B cell (primary cell): ENCODE results near the gene CEP89. TPM values are rescaled to one million over a fixed set of nuclear protein-coding genes. Genes with fewer than 3 reads are reported as not detected.

Experiments used
- ATAC-seq: fragments of 200-7000 bp; cut with Tn5 transposase; one replicate; pipeline ENCODE4 v1.10.0; 2021; ENCODE audit warnings: low read depth, mild to moderate bottlenecking, moderate number of reproducible peaks, moderate library complexity
- CTCF ChIA-PET: fragments of 350-600 bp; sonication (Branson Sonifier 250); formaldehyde crosslinking; loops from one replicate; lab custom pipeline; 2021; ENCODE audit warnings: antibody characterized with exemption, inconsistent platforms; lab: Charles Lee
- POLR2A ChIA-PET: fragments of 350-600 bp; sonication (Branson Sonifier 250); formaldehyde crosslinking; loops from one replicate; lab custom pipeline; 2021; ENCODE audit warnings: antibody characterized with exemption; lab: Charles Lee
- DNase-seq: peaks from one replicate; pipeline ENCODE4 v3.0.0; 2013
- H2AFZ ChIP-seq: 2 replicates; pipeline ENCODE4 v1.6.1; 2012; ENCODE audit warnings: mild to moderate bottlenecking, low read depth, low read length; ENCODE audit not compliant: insufficient read depth, poor library complexity, severe bottlenecking
- H3K27ac ChIP-seq, 2 donors: 1 replicate in 1 of 2; 2 replicates in 1 of 2; pipeline ENCODE4 v1.5.1; 2012 to 2013; ENCODE audit warnings: low read length in 2 of 2, mild to moderate bottlenecking in 2 of 2, moderate library complexity in 1 of 2
- H3K27me3 ChIP-seq, 4 experiments: fragments of 200-600 bp in 1 of 4; sonication (generic) in 1 of 4; replicated peaks in 1 of 4; 1 replicate in 2 of 4; 2 replicates in 2 of 4; pipeline versions ENCODE4 v1.6.1 to v1.7.0; 2013 to 2016; ENCODE audit warnings: low read length in 3 of 4, mild to moderate bottlenecking in 2 of 4, mixed read lengths in 1 of 4, moderate library complexity in 1 of 4; ENCODE audit not compliant: insufficient read depth in 4 of 4, control insufficient read depth in 3 of 4; ENCODE audit errors: control extremely low read depth in 1 of 4
- H3K36me3 ChIP-seq, 2 experiments: replicated peaks in 1 of 2; 1 replicate in 1 of 2; 2 replicates in 1 of 2; pipeline versions ENCODE4 v1.6.1 to v1.7.1; 2013; ENCODE audit warnings: low read length in 1 of 2; ENCODE audit not compliant: insufficient read depth in 2 of 2, control insufficient read depth in 1 of 2; ENCODE audit errors: control extremely low read depth in 1 of 2, extremely low read depth in 1 of 2
- H3K4me1 ChIP-seq, 2 donors: fragments of 200-600 bp in 1 of 2; sonication (generic) in 1 of 2; 1 replicate in 1 of 2; 2 replicates in 1 of 2; pipeline versions ENCODE4 v1.5.1 to v1.6.1; 2013 to 2017; ENCODE audit warnings: low read length in 2 of 2; ENCODE audit not compliant: control insufficient read depth in 2 of 2, insufficient read depth in 2 of 2
- H3K4me2 ChIP-seq: replicated peaks from 2 replicates; pipeline ENCODE3; 2012; ENCODE audit warnings: mild to moderate bottlenecking, low read depth, low read length; ENCODE audit not compliant: poor library complexity, severe bottlenecking
- H3K4me3 ChIP-seq, 5 experiments: fragments of 200-600 bp in 1 of 5; sonication (generic) in 1 of 5; 1 replicate in 3 of 5; 2 replicates in 2 of 5; pipeline versions ENCODE4 v1.5.1 to v1.7.0; 2011 to 2016; ENCODE audit warnings: low read length in 4 of 5, mild to moderate bottlenecking in 4 of 5, low read depth in 2 of 5, control low read depth in 1 of 5, moderate library complexity in 1 of 5; ENCODE audit not compliant: insufficient read depth in 1 of 5; ENCODE audit errors: control extremely low read depth in 1 of 5, extremely low read depth in 1 of 5
- H3K79me2 ChIP-seq: fragments of 200-600 bp; sonication (generic); one replicate; pipeline ENCODE4 v1.6.0; 2016; ENCODE audit warnings: low read length; ENCODE audit not compliant: control insufficient read depth, insufficient read depth
- H3K9ac ChIP-seq: fragments of 200-600 bp; sonication (generic); 2 replicates; pipeline ENCODE4 v1.6.1; 2017; ENCODE audit warnings: mild to moderate bottlenecking, low read length, moderate library complexity
- H3K9me3 ChIP-seq, 3 donors: one replicate each; pipeline versions ENCODE4 v1.6.1 to v1.7.1; 2013; ENCODE audit warnings: low read length in 2 of 3; ENCODE audit not compliant: control insufficient read depth in 2 of 3, insufficient read depth in 1 of 3; ENCODE audit errors: control extremely low read depth in 1 of 3
- H4K20me1 ChIP-seq: 2 replicates; pipeline ENCODE4 v1.6.0; 2012; ENCODE audit warnings: mild to moderate bottlenecking, low read length; ENCODE audit not compliant: insufficient read depth, control insufficient read depth, poor library complexity, severe bottlenecking
- H3K27ac Mint-ChIP-seq: one replicate; pipeline ENCODE4 v1.8.0; 2021; ENCODE audit warnings: mixed read lengths
- H3K27me3 Mint-ChIP-seq: one replicate; pipeline ENCODE4 v1.8.0; 2021; ENCODE audit warnings: mixed read lengths
- H3K4me1 Mint-ChIP-seq: one replicate; pipeline ENCODE4 v1.8.0; 2021; ENCODE audit warnings: mixed read lengths
- H3K4me3 Mint-ChIP-seq: one replicate; pipeline ENCODE4 v1.8.0; 2021; ENCODE audit warnings: mixed read lengths
- H3K9me3 Mint-ChIP-seq: one replicate; pipeline ENCODE4 v1.8.0; 2022; ENCODE audit warnings: mixed read lengths; ENCODE audit not compliant: insufficient read depth
- CTCF ChIP-seq: fragments of 200-600 bp; IDR thresholded peaks from one replicate; pipeline ENCODE4 v1.8.0; 2022; ENCODE audit warnings: antibody characterized with exemption, mild to moderate bottlenecking
- EZH2 ChIP-seq: IDR thresholded peaks from 2 replicates; pipeline ENCODE4 v1.6.1; 2012; ENCODE audit warnings: borderline replicate concordance, low read depth, mild to moderate bottlenecking, moderate library complexity, low read length; ENCODE audit not compliant: insufficient read depth, poor library complexity, severe bottlenecking
- WGBS: methylation state at CpG from one replicate; pipeline ENCODE4 v1.1.5; 2013; ENCODE audit warnings: missing lambda C conversion rate; ENCODE audit not compliant: insufficient coverage; 5-methylcytosine and 5-hydroxymethylcytosine counted together
- intact Hi-C: fragments of 100-400 bp; cut with micrococcal nuclease; formaldehyde crosslinking; loops from one replicate; pipeline ENCODE4 v1.10.0; 2022
- polyA plus RNA-seq: library from polyadenylated mRNA; depleted of rRNA; stranded (reverse); fragments of >200 nt; gene quantifications from 2 replicates; pipeline ENCODE4 v1.2.3, GENCODE V29; 2012
- small RNA-seq: library from RNA; depleted of rRNA; stranded (forward); fragments of <200 nt; gene quantifications from one replicate; pipeline ENCODE3, GENCODE V24; 2012; ENCODE audit warnings: low replicate concordance, low read depth; ENCODE audit not compliant: insufficient read length
- total RNA-seq, 2 donors: library from RNA; stranded (reverse); fragments of 120-200 nt in 1 of 2; gene quantifications; 1 replicate in 1 of 2; 2 replicates in 1 of 2; pipeline versions ENCODE4 v1.2.3 to v1.2.4, GENCODE V29; 2013 to 2022

The CEP89 gene
- total and polyA plus RNA-seq, 2 donors (not counting 1 experiment from before 2014, with no cell fraction given): 10.2 to 38.6 TPM

- ATAC-seq: no peak
- H3K9me3 ChIP-seq: peaks cover 0 to 4% (median 0%) of the 10 kb centered on the region in 3 donors
- ChIA-PET POLR2A (no interaction called here), CTCF (interaction anchor here (0.6 kb wide), 1 partner anchor 96 kb away, joined by 3 read pairs; no protein-coding TSS in a partner anchor)
- TF ChIP-seq CTCF: no peak
- TF ChIP-seq EZH2: no peak
- no peak overlapping the region for H2AFZ ChIP-seq
- no peaks in the 10 kb centered on the region for H3K36me3 ChIP-seq
- H3K4me2 ChIP-seq: no peak overlapping the region
- H3K79me2 ChIP-seq: no peaks in the 10 kb centered on the region
- peaks cover 12% of the 10 kb centered on the region for H3K27me3 Mint-ChIP-seq
- 100% methylated on average over 12 of the region's 15 CpGs for WGBS
- H3K27ac ChIP-seq: no peak overlapping the region
- H3K9ac ChIP-seq: no peak overlapping the region
- H3K27me3 ChIP-seq: peaks cover 0 to 2% (median 0%) of the 10 kb centered on the region in 4 experiments
- no peak overlapping the region for H3K27ac Mint-ChIP-seq
- no peaks in the 10 kb centered on the region for H3K4me1 Mint-ChIP-seq
- no peaks in the 10 kb centered on the region for H3K4me1 ChIP-seq
- no peak for DNase-seq
- H3K4me3 Mint-ChIP-seq: no peak overlapping the region
- H4K20me1 ChIP-seq: no peaks in the 10 kb centered on the region
- no peak overlapping the region for H3K4me3 ChIP-seq
- H3K9me3 Mint-ChIP-seq: no peaks in the 10 kb centered on the region
- intact Hi-C loops: no loop called here
Observed at GRCh38 chr19:32828643-32829344, 143.0 kb downstream of the CEP89 start.

- no peak overlapping the region for H3K4me3 Mint-ChIP-seq
- H3K4me1 Mint-ChIP-seq: no peaks in the 10 kb centered on the region
- Histone ChIP-seq H3K4me1 (no peaks in the 10 kb centered on the region), H3K4me3 (no peak overlapping the region), H3K79me2 (no peaks in the 10 kb centered on the region), H3K9me3 (peaks cover 0 to 4% (median 0%) of the 10 kb centered on the region in 3 donors), H3K4me2 (no peak overlapping the region), H3K9ac (no peak overlapping the region), H4K20me1 (no peaks in the 10 kb centered on the region), H3K27ac (no peak overlapping the region), H3K36me3 (no peaks in the 10 kb centered on the region), H2AFZ (no peak overlapping the region), H3K27me3 (peaks cover 0 to 3% (median 0%) of the 10 kb centered on the region in 4 experiments)
- intact Hi-C loops: no loop called here
- DNase-seq: no peak
- no peak overlapping the region for H3K27ac Mint-ChIP-seq
- ChIA-PET POLR2A (no interaction called here), CTCF (no interaction called here)
- WGBS: 92% methylated on average over 4 of the region's 4 CpGs
- peaks cover 18% of the 10 kb centered on the region for H3K27me3 Mint-ChIP-seq
- ATAC-seq: no peak
- H3K9me3 Mint-ChIP-seq: no peaks in the 10 kb centered on the region
- TF ChIP-seq EZH2 (no peak), CTCF (no peak)
Observed at GRCh38 chr19:32828139-32828538, 143.6 kb downstream of the CEP89 start.

Small RNA genes within 50 kb of the gene (small RNA-seq; reads per million reads assigned to genes)
- not detected for gene RN7SKP22

Other genes starting within 250 kb of the CEP89 start
- gene SLC7A9, start 102.2 kb downstream of the CEP89 start, total RNA-seq: 0.49 and 0.62 TPM in 2 replicates
- gene SLC7A9, start 102.2 kb downstream of the CEP89 start, polyA plus RNA-seq: 0.19 and 0.94 TPM in 2 replicates
- gene FAAP24, start 284 bp upstream of the CEP89 start, total RNA-seq: 1.4 and 2.7 TPM in 2 replicates
- 1.2 and 2.2 TPM in 2 replicates for gene FAAP24, start 284 bp upstream of the CEP89 start, polyA plus RNA-seq
- 5.2 and 5.5 TPM in 2 replicates for gene RHPN2, start 92.9 kb upstream of the CEP89 start, total RNA-seq
- gene RHPN2, start 92.9 kb upstream of the CEP89 start, polyA plus RNA-seq: 3.6 and 4.9 TPM in 2 replicates
- 14.6 and 16.9 TPM in 2 replicates for gene GPATCH1, start 109.2 kb upstream of the CEP89 start, total RNA-seq
- gene GPATCH1, start 109.2 kb upstream of the CEP89 start, polyA plus RNA-seq: 9.9 and 13.6 TPM in 2 replicates
- gene WDR88, start 160.2 kb upstream of the CEP89 start, total RNA-seq: 0.47 and 0.51 TPM in 2 replicates
- not detected in 2 replicates for gene WDR88, start 160.2 kb upstream of the CEP89 start, polyA plus RNA-seq
- gene LRP3, start 222.4 kb upstream of the CEP89 start, total RNA-seq: not detected in 2 replicates
- gene LRP3, start 222.4 kb upstream of the CEP89 start, polyA plus RNA-seq: 0.10 and 0.13 TPM in 2 replicates